Measurements from ENCODE around the gene PTPRM.

The PTPRM gene

DNA sequence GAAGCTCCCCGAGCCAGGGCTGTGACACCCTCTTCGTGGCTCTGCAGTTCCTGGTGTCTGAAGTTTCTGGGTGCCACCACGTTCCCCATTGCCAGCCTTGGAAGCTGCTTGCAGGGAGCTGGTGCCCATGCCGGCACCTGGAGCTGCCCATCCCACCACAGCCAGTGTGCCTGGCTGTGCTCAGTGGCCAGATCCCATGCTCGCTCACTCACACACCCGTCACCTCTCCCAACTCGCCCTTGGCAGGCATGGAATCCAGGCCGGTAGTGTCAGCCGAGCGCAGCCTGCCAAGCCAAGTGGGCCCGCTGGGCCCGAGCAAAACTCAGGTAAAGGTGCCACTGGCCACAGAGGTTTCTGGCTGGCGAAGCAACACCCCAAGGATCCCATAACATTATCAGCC, 370.2 kb downstream of the PTPRM start:
- TF ChIP-seq, protein P1, sequence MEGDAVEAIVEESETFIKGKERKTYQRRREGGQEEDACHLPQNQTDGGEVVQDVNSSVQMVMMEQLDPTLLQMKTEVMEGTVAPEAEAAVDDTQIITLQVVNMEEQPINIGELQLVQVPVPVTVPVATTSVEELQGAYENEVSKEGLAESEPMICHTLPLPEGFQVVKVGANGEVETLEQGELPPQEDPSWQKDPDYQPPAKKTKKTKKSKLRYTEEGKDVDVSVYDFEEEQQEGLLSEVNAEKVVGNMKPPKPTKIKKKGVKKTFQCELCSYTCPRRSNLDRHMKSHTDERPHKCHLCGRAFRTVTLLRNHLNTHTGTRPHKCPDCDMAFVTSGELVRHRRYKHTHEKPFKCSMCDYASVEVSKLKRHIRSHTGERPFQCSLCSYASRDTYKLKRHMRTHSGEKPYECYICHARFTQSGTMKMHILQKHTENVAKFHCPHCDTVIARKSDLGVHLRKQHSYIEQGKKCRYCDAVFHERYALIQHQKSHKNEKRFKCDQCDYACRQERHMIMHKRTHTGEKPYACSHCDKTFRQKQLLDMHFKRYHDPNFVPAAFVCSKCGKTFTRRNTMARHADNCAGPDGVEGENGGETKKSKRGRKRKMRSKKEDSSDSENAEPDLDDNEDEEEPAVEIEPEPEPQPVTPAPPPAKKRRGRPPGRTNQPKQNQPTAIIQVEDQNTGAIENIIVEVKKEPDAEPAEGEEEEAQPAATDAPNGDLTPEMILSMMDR (IDR thresholded peaks at IDR 0.05; ENCODE audit: control extremely low read depth, extremely low read depth, low read depth, missing control alignments): no peak
- no peak for DNase-seq (ENCODE audit: extremely low spot score)
- POLR2A ChIA-PET: no interaction called here
- CTCF ChIA-PET: no interaction called here

DNA sequence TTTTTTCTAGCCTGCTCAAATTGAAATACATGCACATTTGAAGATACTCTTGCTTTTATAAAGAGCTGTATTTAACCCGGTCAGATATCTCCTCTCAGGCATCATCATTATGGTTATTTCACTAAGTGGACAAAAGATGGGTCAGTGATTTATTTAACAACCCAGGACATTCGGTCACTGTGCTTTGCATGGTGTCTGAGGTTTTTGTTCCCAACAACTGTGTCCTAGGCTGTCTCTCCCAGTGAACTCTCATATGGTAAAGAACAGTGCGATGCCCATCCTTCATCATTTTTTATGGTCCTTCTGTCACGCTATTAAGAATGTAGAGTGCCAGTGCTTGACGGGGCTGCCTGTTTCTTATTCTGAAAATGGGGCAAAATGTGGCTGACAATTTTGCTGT, 372.4 kb downstream of the PTPRM start:
- no peak for DNase-seq (ENCODE audit: extremely low spot score)
- TF ChIP-seq, protein P1 (IDR thresholded peaks at IDR 0.05; ENCODE audit: control extremely low read depth, extremely low read depth, low read depth, missing control alignments): no peak
- POLR2A ChIA-PET: no interaction called here
- CTCF ChIA-PET: no interaction called here

GRCh38 chr18:7940379-7940778, 373.3 kb downstream of the PTPRM start:
- CTCF ChIA-PET: no interaction called here

GRCh38 chr18:7940971-7941370, 373.9 kb downstream of the PTPRM start:
- POLR2A ChIA-PET: no interaction called here
- CTCF ChIA-PET: no interaction called here
- DNase-seq (ENCODE audit: extremely low spot score): no peak
- TF ChIP-seq, protein P1 (IDR thresholded peaks at IDR 0.05; ENCODE audit: control extremely low read depth, extremely low read depth, low read depth, missing control alignments): no peak

More at GRCh38 chr18:7940379-7940778, 373.3 kb downstream of the PTPRM start:
- TF ChIP-seq, protein P1 (IDR thresholded peaks at IDR 0.05; ENCODE audit: control extremely low read depth, extremely low read depth, low read depth, missing control alignments): no peak
- POLR2A ChIA-PET: no interaction called here
- no peak for DNase-seq (ENCODE audit: extremely low spot score)

DNA sequence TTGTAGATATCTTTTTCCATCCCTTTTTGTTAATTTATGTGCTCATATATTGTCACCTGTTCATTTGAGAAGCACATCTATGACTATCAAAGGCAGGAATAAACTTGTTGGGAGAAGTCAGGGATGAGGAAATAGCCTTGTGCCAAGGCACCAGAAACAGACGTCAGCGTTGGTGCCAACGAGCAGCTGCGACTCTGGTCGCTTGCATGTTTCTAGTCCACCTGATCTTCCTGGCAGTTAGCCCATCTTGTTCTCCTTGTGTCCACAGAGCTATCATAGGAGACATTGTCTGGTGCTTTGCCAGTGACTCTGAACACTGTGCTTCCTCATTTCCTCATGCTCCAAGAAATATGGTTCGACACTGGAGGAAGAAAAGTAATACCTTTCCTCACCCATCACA, 374.4 kb downstream of the PTPRM start:
- POLR2A ChIA-PET: no interaction called here
- no peak for DNase-seq (ENCODE audit: extremely low spot score)
- CTCF ChIA-PET: no interaction called here
- TF ChIP-seq, protein P1 (IDR thresholded peaks at IDR 0.05; ENCODE audit: control extremely low read depth, extremely low read depth, low read depth, missing control alignments): no peak

DNA sequence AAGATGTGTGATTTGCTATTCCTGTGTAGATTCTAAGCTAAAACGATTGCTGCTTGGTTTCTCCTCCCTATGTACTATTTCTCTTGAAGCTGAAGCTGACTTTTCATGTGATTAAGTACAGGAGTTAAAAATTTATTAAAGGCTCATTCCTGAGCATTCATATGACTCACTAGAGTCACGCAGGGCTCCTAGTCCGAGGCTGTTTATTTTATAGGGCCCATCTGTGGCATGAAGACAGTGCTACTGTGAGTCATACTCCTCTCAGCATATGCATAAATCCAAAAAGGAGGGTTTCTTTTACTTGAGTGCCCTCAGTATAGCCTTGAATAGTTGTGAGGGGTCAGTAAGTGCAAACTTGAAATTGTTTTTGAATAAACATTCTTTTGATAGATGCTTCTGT, 378.8 kb downstream of the PTPRM start:
- no peak for DNase-seq (ENCODE audit: extremely low spot score)
- POLR2A ChIA-PET: no interaction called here
- CTCF ChIA-PET: no interaction called here
- TF ChIP-seq, protein P1 (IDR thresholded peaks at IDR 0.05; ENCODE audit: control extremely low read depth, extremely low read depth, low read depth, missing control alignments): no peak

- TF ChIP-seq, protein P1 (IDR thresholded peaks at IDR 0.05; ENCODE audit: control extremely low read depth, extremely low read depth, low read depth, missing control alignments): no peak
- POLR2A ChIA-PET: no interaction called here
- CTCF ChIA-PET: no interaction called here
- DNase-seq (ENCODE audit: extremely low spot score): no peak
Measured at GRCh38 chr18:7946734-7947377, 379.7 kb downstream of the PTPRM start.
